Loucy (cell line): ENCODE measurements around the gene NR1I3.
"Not testable (repeated sequence)": the region's sequence is repeated elsewhere in the genome, so short reads cannot be mapped to it uniquely, and the experiment has no call there.

ENCODE experiments used
- CTCF ChIP-seq: fragments of 200-600 bp; sonication (generic); conservative IDR thresholded peaks from 2 replicates; pipeline ENCODE4 v1.5.1; 2014; ENCODE audit warnings: mild to moderate bottlenecking, antibody characterized with exemption, low read length
- EZH2phosphoT487 ChIP-seq: fragments of 200-600 bp; IDR thresholded peaks from 2 replicates; pipeline ENCODE4 v1.6.1; 2018; ENCODE audit warnings: antibody characterized with exemption, mild to moderate bottlenecking, moderate library complexity, borderline replicate concordance

GRCh38 chr1:161255302-161255701 lies 17.3 kb upstream of the NR1I3 start:
- not testable (repeated sequence) for TF ChIP-seq CTCF, EZH2phosphoT487
